GM18502 (cell line): ENCODE results near the gene SERPING1.

ENCODE experiments used
- ATAC-seq: cut with Tn5 transposase; IDR thresholded peaks from one replicate; pipeline ENCODE4 v1.9.1; 2021; ENCODE audit warnings: mild to moderate bottlenecking; ENCODE audit not compliant: unreplicated experiment, poor library complexity

SERPING1 gene

DNA sequence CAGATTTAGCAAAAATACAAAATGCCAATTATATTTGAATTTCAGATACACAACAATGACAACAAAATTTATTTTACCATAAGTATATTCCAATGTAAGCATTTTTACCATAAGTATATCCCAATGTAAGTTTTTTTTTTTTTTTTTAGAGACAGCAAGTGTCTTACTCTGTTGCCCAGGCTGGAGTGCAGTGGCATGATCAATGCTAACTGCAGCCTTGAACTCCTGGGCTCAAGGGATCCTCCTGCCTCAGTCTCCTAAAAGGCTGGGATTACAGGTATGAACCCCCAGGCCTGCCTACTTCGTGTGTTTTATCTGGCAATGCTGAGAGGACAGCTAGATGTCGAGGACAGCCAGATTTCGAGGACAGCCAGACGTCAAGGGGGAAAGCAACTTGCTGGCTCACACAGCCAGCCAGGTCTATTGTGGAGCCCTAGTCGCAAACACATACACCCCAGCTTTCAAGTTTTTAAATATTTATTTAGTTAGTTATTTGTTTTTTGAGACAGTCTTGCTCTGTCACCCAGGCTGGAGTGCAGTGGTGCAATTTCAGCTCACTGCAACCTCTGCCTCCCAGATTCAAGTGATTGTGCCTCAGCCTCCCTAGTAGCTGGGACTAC lies 1.1 kb upstream of the SERPING1 start:
- no peak for ATAC-seq

DNA sequence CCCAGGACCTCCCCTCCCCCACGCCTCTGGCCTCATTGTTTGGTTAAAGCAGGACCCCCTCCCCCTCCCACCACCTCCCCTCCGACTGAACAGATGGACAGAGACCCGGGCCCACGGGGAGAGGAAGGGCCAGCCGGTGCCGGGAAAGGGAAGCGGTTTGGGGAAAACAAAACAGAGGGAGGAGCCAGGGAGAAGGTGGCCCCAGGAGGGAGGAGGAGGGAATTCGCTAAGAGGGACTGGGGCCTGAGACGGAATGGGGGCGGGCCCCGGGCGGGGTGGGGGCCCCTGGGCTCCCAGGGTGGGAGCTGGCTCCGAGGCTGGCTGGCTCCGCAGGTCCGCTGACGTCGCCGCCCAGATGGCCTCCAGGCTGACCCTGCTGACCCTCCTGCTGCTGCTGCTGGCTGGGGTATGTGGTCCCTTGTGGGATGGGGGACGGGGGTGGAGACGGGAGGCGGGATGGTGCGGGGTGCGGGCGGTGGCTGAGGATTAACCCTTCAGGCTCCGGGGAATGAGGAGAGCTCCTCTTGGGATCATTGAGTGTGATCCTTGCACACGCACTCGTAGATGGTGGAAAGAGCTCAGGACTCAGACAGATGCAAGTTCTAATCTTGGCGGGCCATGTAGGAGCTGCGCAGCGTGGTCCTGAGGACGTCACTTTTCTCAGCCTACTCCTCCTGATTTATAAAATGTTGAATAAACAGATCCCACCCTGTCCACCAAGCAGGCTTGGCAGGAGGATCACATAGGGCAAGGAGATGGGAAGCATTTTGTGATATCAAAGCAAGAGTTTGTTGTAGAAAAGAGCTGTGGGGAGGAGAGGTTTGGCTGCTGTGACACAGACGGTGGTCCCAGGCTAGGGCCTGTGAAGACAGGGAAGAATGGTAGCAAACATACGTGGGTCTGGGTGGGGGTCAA lies 688 bp downstream of the SERPING1 start:
- ATAC-seq, result no peak

DNA sequence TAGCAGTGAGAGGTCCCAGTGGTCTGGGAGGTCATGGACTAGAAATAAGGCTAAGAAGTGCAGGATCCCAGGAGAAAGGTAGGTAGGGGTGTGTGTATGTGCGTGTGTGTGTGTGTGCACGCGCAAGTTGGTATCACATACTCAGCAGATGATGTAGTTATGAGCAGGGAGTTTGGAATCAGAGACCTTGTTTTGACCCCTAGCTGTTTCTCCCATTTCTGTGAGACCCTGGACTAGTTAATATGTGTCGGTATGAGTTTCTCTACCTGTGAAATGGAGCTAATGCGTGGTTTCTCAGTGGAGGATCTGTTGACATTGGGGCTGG lies 1.3 kb downstream of the SERPING1 start:
- ATAC-seq, result no peak

DNA sequence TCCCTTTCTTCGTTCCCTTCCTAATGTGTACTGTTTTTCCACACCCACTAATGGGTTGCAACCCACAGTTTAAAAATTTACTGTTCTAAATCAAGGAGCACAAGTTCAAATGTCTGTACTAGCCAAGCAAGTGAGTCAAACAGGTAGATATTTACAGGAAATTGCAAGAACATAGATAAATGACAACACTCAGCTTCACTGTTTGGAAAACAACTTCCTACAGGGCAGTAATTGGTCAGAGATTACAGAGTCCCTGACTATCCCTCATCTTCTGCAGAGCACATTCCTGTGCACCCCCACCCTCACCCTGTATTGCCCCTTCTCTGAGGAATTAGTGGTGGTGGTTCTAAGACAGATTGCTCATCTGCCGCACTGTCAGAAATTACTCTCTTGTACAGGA lies 1.9 kb downstream of the SERPING1 start:
- no peak for ATAC-seq

DNA sequence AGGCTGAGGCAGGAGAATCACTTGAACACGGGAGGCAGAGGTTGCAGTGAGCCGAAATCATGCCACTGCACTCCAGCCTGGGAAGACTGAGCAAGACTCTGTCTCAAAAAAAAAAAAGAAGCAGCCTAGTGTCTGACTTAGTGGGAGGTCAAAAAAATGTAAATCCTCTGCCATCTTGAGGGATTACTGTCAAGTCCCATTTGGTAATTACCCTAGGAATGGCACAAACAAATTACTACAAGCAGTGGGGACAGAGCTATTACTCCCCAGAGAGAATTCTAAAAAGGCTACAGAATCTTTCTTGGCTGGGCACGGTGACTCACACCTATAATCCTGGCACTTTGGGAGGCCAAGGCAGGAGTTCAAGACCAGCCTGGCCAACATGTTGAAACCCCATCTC lies 3.8 kb downstream of the SERPING1 start:
- ATAC-seq, result no peak

DNA sequence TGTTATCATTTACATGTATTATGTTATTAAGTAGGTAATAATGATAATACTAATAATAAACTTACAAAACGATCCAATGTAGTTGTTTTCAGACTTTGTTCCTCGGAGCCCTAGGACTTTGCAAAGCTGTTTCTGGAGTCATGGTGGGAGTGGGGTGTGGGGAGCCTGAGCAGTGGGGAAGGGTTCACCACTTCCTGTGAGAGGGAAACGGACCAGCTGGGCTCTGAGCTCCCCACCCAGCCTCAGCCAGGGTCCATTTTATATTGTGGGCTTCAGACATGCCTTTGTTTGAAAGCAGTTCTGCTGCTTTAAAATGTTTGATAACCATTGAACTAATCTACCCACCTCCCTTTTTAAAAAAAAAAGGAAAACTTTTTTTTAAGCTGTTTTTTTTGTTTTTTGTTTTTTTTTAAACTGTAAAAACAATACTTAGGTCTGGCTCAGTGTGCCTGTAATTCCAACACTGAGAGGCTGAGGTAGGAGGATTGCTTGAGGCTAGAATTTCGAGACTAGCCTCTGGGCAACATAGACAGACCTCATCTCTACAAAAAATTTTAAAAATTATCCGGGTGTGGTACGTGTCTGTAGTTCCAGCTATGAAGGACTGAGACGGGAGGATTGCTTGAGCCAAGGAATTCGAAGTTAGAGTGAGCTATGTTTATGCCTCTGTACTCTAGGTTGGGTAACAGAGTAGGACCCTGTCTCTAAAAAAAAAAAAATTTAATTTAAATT lies 7.0 kb downstream of the SERPING1 start:
- ATAC-seq, result no peak

DNA sequence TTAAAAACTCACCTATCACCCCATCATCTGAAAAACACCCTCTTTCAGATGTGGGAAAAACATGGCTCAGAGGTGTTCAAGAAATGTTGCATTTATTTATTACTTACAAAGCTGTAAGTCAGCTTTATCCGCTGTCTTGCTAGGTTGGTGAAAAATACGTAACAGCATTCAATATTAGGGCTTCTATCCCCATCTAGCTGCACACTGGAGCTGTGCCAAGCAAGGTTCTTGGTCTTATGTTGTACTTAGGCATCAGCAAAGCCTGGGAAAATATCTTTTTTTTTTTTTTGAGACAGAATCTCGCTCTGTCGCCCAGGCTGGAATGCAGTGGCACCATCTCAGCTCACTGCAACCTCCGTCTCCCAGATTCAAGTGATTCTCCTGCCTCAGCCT lies 7.5 kb downstream of the SERPING1 start:
- no peak for ATAC-seq

DNA sequence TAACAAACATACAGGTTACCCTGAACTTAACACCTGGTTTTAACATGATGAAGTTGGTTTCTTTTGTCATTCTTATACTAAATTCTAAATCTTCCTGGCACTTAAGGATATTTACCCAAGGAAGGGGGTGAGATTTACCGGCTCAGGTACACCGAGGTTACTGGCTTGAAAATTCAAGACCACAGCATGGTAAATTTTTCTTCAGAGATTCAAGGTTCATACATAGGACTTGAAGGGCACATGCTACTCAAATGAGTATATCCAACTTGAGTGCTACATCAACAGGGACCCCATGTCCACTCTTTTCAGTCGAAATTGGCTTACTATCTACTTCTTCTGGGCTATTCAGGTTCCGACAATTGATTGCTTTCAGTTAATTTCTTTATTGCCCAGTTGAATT lies 12.7 kb downstream of the SERPING1 start:
- no peak for ATAC-seq

DNA sequence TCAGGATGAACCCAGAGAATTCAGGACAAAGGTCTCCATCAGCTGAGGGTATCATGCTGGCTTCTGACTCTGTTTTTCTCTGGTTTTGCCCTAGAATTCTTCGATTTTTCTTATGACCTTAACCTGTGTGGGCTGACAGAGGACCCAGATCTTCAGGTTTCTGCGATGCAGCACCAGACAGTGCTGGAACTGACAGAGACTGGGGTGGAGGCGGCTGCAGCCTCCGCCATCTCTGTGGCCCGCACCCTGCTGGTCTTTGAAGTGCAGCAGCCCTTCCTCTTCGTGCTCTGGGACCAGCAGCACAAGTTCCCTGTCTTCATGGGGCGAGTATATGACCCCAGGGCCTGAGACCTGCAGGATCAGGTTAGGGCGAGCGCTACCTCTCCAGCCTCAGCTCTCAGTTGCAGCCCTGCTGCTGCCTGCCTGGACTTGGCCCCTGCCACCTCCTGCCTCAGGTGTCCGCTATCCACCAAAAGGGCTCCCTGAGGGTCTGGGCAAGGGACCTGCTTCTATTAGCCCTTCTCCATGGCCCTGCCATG lies 16.8 kb downstream of the SERPING1 start:
- ATAC-seq, result no peak

DNA sequence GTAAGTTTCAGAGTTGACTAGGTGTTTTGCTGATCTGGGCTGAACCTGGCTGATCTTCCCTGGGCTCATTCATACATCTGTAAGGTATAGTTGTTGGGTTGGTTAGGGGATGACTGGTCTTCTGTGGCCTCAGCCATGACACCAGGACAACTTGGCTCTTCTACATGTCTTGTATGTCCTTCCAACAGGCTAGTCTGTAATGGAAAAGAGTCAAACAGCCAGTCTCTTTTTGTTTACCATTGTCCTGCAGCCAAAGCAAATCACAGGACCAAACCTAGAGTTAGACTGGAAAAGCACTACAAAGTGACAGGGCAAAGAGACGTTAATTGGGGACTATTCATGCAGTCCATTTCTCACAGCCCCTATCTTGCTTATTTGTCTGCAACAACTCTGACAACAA lies 17.8 kb downstream of the SERPING1 start:
- ATAC-seq, result no peak

DNA sequence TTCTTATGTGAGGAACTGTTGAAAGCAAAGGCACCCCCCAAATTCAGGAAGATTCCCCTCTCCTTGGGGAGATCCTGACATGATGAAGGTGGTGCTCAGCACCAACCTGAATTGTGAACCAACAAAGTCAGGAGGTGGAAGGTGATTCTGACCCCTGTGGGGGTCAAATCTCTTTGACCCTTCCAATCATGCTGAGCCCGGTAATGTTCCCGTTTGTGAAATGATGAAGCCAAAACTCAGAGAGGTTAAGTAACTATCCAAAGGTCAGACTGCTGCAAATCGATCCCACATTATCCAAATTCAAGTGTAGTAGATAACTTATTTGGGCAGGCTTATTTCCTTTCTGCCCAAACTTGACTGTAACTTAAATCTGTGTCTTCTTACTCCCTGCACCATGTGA lies 19.1 kb downstream of the SERPING1 start:
- no peak for ATAC-seq

DNA sequence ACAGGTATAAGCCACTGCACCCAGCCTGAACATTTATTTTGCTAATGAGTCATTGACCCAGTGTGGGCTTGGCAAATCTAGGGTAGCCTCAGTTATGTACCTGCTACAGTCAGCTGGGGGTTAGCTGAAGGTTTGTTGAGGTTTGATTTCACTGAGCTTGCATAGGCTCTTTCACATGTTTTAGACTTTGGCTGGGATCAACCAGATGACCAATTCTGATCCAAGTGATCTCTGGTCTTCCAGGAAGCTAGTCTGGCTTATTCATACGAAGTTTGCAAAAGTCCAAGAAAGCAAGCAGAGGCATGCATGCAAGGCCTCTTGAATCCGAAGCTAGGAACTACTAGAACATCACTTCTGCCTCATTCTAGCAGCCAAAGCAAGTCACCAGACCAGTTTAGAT lies 21.0 kb downstream of the SERPING1 start:
- ATAC-seq, result no peak

DNA sequence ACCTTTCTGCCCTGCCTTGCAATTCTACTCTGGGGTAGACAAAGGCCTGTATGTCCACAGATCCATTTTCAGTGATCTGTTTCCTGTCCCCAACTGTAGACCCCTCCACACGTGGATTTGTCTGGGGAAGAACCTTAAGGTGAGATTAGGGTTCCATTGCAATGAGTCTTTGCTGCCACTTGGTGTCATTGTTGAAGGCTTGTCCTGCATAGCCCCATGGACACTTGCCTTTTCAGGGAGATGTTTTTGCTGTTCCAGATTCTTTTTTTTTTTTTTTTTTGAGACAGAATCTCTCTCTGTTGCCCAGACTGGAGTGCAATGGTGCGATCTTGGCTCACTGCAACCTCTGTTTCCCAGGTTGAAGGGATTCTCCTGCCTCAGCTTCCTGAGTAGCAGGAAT lies 21.8 kb downstream of the SERPING1 start:
- ATAC-seq, result no peak

DNA sequence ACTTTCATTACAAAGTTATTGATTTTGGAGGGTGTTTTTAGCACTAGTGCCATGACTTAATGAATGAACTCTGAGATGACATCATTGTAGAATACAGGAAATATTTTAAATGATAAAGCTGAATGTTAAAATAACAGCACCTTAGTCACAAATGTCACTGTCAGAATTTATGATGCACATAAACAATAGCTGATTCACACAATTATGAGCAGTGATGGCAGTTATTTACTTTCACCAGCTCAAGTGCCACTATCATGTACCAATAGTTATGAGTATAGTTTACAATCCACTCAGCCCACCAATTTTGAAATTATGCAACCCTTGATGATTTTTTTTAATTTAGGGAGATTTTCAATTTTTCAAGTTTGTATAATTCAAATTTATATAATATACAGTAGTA lies 23.0 kb downstream of the SERPING1 start:
- no peak for ATAC-seq

DNA sequence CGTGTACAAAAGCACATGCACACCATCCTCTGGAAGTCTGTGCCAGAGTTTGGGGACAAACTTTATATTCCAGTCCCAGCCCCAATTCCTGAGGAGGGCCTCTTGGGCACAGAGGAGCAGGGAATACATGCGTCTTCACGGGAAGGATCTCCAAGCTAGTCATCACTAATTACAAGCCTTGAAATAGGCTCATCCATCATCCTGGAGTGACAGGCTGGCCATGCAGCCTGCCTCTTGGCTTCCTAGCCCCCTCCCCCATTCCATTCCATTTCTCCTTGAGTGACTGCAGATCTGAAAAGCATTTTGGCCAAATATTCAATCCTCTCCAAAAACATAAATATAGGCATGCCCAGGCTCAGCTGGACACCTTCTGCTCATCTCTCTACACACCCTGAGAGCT lies 24.8 kb downstream of the SERPING1 start:
- ATAC-seq, result no peak

DNA sequence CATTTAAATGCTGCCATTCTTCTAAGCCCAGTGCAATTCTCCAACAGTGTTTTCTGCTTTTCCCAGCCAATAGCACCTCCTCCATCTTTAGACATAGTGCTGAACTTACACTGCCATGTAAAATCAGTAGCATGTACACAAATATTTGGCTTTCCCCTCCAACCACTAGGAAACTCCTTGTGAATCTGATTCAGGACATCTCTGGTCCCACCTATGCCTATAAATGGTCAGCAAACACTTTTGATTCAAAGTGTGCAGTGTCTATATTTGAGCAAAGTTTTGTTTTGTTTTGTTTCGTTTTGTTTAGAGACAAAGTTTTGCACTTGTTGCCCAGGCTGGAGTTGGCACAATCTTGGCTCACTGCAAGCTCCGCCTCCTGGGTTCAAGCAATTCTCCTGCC lies 27.4 kb downstream of the SERPING1 start:
- no peak for ATAC-seq

DNA sequence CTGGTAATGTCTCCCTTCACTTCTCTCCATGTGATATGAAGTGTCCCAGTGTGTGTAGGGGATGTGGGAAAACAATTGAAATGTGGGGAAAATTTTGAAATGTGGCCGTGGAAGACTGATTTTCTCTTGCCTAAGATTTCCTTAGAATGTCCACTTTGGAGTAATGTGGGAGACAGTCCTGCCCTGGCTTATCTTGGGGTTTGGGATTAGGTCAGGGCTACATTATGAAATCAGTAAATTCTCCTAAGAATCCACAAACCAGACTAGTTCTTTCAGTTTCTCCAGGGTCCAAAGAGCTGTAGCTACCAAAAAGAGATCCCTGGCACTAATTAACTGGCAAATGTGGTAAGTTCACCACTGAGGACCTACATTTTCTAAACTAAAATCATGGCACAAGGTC lies 29.4 kb downstream of the SERPING1 start:
- ATAC-seq, result no peak

DNA sequence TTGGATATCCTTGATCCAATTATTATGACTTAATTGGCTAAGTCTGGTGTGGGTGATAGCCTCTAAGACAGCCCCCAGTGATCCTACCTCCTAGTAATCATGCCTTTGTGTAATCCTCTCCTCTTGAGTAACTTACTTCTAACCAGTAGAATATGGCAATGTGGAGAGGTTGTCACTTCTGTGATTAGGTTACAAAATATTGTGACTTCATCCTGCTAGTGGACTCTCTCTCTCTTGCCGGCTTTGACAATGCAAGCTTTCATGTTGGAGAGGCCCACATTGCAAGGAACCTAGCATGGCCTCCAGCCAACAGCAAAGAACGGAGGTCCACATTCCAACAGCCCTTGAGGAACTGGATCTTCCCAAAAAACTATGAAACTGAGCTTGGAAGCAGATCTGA lies 32.7 kb downstream of the SERPING1 start:
- ATAC-seq, result no peak

DNA sequence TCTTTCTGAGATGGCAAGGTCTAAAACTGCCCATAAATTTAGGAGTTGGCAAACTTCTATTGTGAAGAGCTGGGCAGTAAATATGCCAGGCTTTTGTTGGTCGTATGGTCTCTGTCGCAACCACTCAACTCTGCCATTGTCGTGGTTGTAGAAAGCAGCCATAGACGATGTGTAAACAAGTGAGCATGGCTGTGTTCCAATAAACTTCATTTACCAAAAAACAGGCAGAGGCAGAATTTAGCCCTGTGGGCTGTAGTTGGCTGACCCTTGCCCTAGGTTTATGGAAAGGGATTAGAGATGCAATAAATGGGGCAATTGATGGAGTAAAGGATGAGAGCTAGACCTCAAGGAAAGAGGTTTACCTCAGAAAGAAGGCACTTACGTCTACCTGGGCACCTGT lies 34.6 kb downstream of the SERPING1 start:
- no peak for ATAC-seq

DNA sequence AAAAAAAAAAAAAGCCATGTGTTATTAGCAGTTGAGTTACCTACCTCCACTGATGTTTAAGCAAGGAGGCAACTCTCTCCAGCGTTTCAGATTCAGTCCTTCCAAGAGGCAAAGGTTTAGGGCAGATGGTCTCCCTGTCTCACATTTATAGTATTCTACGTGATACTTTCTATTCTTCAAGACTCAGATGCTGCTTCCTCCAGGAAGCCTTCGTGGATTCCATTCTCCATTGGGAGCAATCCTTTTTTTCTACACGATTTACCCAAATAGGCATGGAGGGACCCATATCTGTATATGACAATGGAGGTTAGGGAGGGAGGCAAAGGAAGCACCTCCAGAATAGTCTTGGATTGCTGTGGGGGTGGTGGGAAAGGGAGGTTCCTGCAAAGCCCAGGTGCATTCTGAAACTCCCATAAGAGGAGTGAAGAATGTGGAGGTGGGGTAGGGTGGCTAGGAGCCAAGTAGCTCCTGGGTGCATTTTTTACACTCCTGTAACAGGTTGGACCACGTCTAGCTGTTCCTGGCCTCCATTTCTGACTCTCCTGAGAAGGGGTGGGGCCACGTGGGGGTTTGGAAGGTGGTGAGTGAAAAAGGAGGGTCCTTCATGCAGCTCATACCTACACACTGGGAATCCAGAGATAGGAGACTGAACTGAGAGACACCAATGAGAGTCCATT lies 36.0 kb downstream of the SERPING1 start:
- no peak for ATAC-seq

DNA sequence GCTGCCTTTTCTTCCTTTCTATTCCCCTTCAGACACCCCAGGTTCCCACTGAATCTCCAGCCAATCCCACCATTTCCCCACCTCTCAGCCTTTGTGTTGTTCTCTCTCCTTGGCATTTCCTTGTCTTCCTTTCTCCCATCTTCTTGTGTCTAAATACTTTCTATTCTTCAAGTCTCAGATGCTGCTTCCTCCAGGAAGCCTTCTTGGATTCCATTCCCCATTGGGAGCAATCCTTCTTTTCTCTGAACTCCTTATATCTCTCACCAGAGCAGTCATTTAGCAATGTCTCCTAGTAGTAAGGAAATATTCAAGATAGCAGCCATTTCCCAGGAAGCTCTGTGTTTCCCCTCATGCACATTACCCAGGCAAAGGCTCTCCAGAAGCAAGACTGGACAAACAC lies 36.8 kb downstream of the SERPING1 start:
- no peak for ATAC-seq
